Left kidney (tissue), 2 donors: Measurements from ENCODE around the gene TMEM270. TPM values are rescaled to one million over a fixed set of nuclear protein-coding genes. Genes with fewer than 3 reads are reported as not detected.
"Not testable (repeated sequence)": the region's sequence is repeated elsewhere in the genome, so short reads cannot be mapped to it uniquely, and the experiment has no call there.

Experiments used
- DNase-seq: peaks from one replicate; pipeline ENCODE4 v3.0.0-alpha.2; 2013
- polyA plus RNA-seq: library from polyadenylated mRNA; unstranded; fragments of 120-200 nt; gene quantifications from one replicate; pipeline ENCODE4 v1.2.1, GENCODE V29; 2013; ENCODE audit not compliant: insufficient read length

Gene TMEM270
- polyA plus RNA-seq, 1 donor = 0.27 TPM

DNA sequence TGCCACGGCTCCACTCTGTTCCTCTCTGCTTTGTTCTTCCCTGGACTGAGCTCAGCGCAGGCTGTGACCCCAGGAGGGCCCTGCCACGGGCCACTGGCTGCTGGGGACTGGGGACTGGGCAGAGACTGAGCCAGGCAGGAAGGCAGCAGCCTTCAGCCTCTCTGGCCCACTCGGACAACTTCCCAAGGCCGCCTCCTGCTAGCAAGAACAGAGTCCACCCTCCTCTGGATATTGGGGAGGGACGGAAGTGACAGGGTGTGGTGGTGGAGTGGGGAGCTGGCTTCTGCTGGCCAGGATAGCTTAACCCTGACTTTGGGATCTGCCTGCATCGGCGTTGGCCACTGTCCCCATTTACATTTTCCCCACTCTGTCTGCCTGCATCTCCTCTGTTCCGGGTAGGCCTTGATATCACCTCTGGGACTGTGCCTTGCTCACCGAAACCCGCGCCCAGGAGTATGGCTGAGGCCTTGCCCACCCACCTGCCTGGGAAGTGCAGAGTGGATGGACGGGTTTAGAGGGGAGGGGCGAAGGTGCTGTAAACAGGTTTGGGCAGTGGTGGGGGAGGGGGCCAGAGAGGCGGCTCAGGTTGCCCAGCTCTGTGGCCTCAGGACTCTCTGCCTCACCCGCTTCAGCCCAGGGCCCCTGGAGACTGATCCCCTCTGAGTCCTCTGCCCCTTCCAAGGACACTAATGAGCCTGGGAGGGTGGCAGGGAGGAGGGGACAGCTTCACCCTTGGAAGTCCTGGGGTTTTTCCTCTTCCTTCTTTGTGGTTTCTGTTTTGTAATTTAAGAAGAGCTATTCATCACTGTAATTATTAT lies 28.9 kb upstream of the TMEM270 start:
- peak; percentile 76 for DNase-seq

DNA sequence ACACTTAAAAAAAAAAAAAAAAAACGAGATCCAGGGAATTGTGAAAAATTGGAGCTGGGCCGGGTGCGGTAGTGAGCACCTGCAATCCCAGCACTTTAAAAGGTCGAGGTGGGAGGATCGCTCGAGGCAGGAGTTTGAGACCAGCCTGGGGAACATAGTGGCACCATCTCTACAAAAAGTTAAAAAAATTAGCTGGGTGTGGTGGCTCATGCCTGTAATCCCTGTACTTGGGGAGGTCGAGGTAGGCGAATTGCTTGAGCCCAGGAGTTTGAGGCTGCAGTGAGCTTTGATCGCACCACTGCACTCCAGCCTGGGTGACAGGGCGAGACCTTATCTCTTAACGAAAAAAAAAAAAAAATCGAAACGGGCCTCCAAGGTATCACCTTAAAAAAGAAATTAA lies 28.2 kb upstream of the TMEM270 start:
- DNase-seq = no peak

GRCh38 chr7:73833251-73833919 lies 27.6 kb upstream of the TMEM270 start:
- DNase-seq = no peak

DNA sequence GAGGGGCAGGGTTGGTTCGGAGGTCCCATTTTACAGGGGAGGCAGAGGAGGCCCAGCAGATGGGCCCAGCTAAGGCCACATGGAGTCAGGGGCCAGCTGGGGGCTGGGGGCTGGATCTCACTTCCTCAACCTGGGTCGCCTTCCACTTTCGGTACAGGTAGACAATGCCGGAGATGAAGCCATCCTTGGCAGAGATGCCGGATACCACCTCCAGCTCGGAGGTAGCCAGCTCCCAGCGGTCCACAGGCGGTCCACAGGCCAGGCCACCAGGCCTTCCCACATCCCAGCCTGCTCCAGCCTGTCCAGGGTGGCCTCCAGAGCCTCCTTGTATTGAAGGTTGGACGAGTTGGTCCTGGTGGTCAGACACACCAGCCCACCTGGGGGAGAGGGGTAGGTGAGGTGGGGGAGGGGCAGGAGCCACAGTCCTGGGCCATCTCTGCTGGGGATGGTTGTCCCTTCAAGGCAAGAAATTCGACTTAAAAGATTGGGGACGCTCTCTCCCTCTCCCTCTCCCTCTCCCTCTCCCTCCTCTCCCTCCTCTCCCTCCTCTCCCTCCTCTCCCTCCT lies 26.2 kb upstream of the TMEM270 start:
- DNase-seq = no peak

GRCh38 chr7:73837167-73837566 lies 23.8 kb upstream of the TMEM270 start:
- not testable (repeated sequence) for DNase-seq

- no peak for DNase-seq
These were observed 22.3 kb upstream of the TMEM270 start for GRCh38 chr7:73838642-73839041.

GRCh38 chr7:73839290-73839689 lies 21.7 kb upstream of the TMEM270 start:
- DNase-seq = no peak

- DNase-seq = no peak
These were observed 20.9 kb upstream of the TMEM270 start for GRCh38 chr7:73839743-73840714.

DNA sequence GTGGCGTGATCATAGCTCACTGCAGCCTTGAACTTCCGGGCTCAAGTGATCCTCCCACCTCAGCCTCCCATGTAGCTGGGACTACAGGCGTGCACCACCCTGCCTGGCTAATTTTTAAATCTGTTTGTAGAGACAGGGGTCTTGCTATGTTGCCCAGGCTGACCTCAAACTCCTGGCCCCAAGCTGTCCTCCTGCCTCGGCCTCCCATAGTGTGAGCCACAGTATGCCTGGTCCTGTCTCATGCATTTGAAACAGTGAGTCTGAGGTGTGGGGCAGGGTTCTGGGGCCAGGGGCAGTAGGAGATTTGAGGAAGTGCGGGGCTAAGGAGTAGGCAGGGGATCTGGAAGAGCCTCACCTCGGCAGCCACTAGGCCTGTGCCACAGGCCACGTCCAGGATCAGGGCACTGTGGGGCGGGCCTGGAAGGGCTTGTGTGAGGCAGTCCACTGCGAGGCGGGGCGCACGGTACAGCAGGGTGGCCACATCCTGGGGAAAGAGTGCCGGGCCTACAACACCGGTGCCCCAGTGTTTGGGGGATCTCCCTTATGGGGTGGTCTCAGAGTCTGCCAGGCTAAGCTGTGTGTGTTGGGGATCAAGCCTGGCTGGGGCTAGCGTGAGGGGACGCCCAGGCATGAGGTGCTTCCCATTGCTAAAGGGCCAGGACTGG lies 20.1 kb upstream of the TMEM270 start:
- no peak for DNase-seq

DNA sequence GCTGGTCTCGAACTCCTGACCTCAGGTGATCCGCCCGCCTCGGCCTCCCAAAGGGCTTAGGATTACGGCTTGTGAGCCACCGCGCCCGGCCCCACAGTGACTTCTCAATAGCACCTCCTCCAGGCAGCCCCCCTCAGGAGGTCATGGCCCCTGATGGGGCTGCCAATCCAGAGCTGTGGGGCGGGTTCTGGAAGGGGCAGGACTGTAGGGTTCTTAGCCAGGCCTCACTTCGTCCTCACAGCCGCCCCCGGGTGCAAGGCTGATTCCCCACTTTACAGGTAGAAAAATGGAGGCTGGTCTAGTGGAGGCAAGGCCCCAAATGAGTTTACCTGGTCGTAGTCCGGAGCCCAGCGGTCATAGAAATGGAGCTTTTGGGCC lies 19.3 kb upstream of the TMEM270 start:
- no peak for DNase-seq

DNA sequence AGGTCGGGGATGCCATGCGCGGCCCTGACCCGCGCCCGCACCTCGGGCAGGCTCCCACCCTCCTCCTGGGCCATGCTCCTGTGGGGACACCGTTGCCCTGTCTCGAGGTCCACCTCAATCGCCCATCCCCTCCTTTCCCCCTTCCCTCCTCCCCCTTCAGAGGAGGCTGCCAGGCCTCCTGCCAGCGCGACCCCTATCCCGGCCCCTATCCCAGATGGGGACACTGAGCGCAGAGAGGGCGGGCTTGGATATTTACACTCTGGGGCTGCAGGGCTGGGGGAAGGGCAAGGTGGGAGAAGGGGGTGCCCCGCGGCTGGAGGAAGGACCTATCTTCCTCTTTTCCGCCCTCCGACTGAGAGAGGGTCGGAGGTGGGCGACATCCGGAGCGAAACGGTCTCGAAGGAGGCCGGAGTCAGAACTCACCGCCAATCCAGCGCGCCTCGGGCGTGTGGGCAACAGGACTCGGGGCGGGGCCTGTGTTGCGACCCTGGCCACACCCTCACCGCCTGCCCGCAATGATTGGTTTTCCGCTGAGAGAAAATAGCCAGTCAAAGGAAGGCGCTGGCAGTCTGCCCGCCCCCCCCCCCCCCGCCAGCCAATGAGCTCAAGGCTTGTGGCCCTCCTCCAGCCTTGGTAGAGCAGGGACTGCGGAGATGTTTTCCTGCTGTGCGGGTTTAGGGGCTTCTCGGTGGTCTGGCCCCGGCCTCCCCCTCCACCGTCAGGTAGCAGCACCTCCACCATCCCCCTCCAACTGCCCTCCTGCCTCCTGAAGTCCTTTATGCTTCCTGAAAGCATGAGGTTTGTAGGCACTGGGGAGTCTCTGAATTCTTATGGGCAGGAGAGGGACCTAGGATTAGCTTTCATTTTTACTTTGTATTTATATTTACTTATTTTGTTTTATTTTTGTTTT lies 18.6 kb upstream of the TMEM270 start, which contains the start of gene METTL27:
TSS of gene METTL27 (minus strand) at position 450 of the 910 bp plus-strand sequence. CDS start at position 74, 376 bp downstream.
- DNase-seq = peak; percentile 94

- DNase-seq = no peak
These were observed 16.8 kb upstream of the TMEM270 start for GRCh38 chr7:73844131-73844547.

DNA sequence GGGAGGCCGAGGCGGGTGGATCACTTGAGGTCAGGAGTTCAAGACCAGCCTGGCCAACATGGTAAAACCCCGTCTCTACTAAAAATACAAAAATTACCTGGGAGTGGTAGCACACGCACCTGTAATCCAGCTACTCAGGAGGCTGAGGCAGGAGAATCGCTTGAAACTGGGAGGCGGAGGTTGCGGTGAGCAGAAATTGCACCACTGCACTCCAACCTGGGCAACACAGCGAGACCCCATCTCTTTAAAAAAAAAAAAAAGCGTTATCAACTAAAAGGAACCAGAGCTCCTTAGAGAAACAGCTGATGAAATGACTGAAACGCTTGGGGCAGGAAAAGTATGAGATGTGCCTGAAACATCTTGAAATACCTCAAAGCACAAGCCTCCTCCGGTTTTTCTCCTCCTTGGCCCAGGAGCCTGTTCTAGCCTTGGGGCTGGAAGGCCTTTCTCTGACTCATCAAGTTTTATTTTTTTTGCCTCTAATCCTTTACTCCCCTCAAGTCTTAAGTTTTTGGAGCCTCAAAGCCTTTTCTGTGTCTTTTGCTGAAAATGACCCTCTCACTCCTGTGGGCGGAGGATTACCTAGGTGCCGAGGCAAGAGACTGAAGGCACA lies 16.0 kb upstream of the TMEM270 start:
- DNase-seq = no peak

- DNase-seq = not testable (repeated sequence)
These were observed 15.2 kb upstream of the TMEM270 start for GRCh38 chr7:73845701-73846195.

DNA sequence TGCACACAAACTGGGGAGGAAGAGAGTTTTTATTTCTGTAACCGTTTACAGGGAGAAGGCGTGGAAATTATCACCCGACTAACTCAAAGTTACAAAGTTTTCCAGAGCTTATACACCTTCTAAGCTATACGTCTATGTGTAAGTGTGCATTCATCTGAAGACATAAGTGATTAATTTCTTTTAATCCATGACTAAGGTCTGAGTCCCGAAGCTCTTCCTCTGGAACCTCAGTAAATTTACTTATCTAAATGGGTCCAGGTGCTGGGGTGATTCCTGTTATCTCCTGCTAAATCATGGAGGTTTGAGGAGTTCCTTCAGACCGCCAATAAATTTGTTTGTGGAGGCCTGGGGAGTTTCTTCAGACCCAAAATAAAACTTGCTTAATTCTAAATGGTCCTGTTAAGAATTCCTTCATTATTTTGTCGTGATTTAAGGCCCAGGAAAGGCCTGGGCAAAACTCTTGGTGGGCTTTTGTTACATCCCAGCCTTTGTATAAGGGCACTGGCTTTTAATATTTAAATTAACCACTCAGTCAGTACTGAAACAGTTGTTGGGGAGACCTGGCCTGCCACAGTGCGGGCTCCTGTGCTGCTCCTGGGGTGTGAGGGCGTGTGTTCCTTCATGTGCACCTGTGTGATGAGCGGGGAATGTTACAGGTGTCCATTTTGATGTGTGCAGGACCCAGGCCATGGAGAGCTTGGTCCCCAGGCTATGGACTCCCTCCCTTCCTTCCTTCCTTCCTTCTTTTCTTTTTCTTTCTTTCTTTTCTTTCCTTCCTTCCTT lies 12.8 kb upstream of the TMEM270 start:
- DNase-seq = no peak

- DNase-seq = no peak
These were observed 10.2 kb upstream of the TMEM270 start for GRCh38 chr7:73850781-73851207.

DNA sequence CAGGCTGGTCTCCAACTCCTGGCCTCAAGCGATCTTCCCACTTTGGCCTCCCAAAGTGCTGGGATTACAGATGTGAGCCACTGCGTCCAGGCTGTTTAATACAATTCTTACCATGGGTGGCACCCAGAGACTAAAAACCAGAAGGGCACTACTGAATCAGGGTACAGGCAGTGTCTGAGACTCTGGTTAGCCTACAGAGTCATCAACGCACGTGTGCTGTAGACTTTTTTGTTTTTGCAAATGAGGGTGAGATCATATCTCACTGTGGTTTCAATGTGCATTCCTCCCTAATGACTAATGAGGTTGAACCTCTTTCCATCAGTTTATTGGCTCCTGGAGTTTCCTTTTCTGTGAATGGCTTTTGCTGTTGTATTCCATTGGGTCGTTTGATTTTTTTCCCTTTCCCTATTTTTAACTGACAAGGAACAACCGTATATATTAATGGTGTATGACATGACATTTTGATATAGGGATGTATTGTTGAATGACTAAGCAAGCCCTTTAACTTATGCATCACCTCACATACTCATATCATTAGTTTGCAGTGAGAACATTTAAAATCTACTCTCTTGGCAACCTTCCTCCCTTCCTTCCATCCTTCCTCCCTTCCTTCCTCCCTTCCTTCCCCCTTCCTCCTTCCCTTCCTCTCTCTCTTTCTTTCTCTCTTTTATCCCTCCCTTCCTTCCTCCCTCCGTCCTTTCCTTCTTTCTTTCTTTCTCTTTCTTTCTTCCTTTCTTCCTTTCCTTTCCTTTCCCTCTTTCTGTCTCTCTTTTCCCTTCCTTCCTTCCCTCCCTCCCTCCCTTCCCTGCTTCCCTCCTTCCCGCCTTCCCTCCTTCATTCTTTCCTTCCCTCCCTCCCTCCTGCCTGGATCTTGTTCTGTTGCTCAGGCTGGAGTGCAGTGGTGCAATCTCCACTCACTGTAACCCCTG lies 9.3 kb upstream of the TMEM270 start:
- DNase-seq = peak; percentile 74

GRCh38 chr7:73852500-73852899 lies 8.5 kb upstream of the TMEM270 start:
- no peak for DNase-seq
